Esophagus squamous epithelium (tissue), 4 donors: ENCODE results near the gene SKOR1.

ENCODE experiments used
- CTCF ChIP-seq, 6 experiments: fragments of 450-650 bp in 4 of 6; fragments of 200-600 bp in 2 of 6; sonication (generic) in 2 of 6; IDR thresholded peaks; one replicate each; pipeline ENCODE4 v1.5.1; 2016 to 2019; ENCODE audit warnings: antibody characterized with exemption in 6 of 6, mild to moderate bottlenecking in 4 of 6, moderate library complexity in 4 of 6
- POLR2A ChIP-seq, 4 donors: fragments of 450-650 bp; IDR thresholded peaks; one replicate each; pipeline ENCODE4 v1.6.1; 2017; ENCODE audit warnings: antibody characterized with exemption in 4 of 4, mild to moderate bottlenecking in 4 of 4, moderate library complexity in 3 of 4

DNA sequence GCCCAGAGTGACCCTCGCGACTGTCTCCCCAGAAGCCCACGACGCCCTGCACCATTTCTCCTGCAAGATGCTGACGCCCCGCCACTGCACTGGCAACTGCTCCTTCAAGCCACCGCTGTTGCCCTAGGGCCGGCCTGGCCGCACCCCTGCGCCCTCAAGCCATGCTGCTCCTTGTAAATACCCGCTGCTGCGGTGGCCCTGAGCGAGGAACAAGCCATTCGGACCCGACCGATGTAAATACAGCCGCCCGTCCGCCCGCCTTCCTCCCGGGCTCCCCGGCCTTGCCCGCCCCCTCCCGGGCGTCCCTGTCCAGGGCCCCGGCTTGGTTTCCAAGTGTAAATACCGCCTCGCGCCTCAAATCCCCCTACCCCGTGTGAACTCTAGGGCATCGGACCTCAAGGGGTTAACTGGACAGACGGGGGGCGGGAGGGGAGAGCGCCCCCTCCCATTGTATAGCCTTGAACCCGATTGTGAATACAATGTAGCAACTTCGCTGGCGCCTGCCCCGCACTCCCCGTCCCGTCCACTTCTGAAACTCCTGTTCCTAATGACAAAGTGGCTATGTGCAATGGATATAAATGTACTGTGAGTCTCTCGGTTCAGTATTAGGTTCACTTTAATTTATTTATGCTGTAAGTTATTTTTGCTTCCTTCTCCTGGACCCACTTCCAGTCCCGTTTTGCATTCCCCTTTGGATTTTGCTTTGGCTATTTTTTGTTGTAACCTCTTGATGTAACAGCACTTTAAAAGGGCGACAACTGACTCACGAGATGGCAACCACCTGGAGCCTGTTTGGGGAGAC lies 8.6 kb downstream of the SKOR1 start:
- peak; percentile 31 to 68 (median 50) for TF ChIP-seq CTCF (IDR thresholded peaks at IDR 0.05)
- no peak for TF ChIP-seq POLR2A (IDR thresholded peaks at IDR 0.05)
